Ishikawa (cell line): Measurements from ENCODE around the gene NOB1.

Experiments
- EP300 ChIP-seq: IDR thresholded peaks from 2 replicates; pipeline ENCODE4 v1.6.1; 2012; ENCODE audit warnings: borderline replicate concordance
- TAF1 ChIP-seq: IDR thresholded peaks from 2 replicates; pipeline ENCODE4 v1.6.1; 2012; ENCODE audit warnings: low read depth, mild to moderate bottlenecking
- TEAD4 ChIP-seq: IDR thresholded peaks from 2 replicates; pipeline ENCODE4 v1.6.1; 2012

DNA sequence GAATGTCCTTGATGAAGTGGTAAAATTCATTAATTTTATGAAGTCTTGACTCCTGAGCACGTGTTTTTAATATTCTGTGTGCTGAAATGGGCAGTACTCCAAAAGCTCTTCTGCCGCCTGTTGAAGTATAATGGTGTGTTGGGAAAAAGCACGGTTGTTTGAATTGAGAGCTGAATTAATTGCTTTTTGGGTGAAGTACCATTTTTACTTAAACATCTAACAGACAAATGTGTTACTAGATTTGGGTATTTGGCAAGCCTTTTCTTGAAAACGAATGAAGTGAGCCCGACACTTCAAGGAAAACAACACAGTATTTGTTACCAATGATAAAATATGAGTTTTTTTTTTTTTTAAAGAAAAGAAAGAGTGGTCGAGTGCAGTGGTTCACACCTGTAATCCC, 29.9 kb upstream of the NOB1 start:
- TF ChIP-seq EP300 (no peak), TEAD4 (no peak), TAF1 (no peak)
